GM19395 (cell line): ENCODE measurements around the gene SH2D1B.
"Not testable (repeated sequence)": the region's sequence is repeated elsewhere in the genome, so short reads cannot be mapped to it uniquely, and the experiment has no call there.

Source experiments
- ATAC-seq: cut with Tn5 transposase; IDR thresholded peaks from one replicate; pipeline ENCODE4 v1.9.1; 2021; ENCODE audit warnings: mild to moderate bottlenecking, moderate library complexity; ENCODE audit not compliant: unreplicated experiment

The SH2D1B gene

GRCh38 chr1:162365284-162366020, 46.5 kb downstream of the SH2D1B start:
- no peak for ATAC-seq

GRCh38 chr1:162364498-162364897, 47.4 kb downstream of the SH2D1B start:
- ATAC-seq: no peak

- ATAC-seq: no peak
These were observed 48.1 kb downstream of the SH2D1B start for GRCh38 chr1:162363823-162364222.

- ATAC-seq: peak; percentile 47
These were observed 50.6 kb downstream of the SH2D1B start for GRCh38 chr1:162361349-162361748.

- no peak for ATAC-seq
These were observed 51.1 kb downstream of the SH2D1B start for GRCh38 chr1:162360874-162361260.

GRCh38 chr1:162360237-162360873, 51.6 kb downstream of the SH2D1B start:
- no peak for ATAC-seq

- no peak for ATAC-seq
These were observed 52.3 kb downstream of the SH2D1B start for GRCh38 chr1:162359523-162360236.

GRCh38 chr1:162358928-162359327, 53.0 kb downstream of the SH2D1B start:
- no peak for ATAC-seq

- ATAC-seq: no peak
These were observed 54.2 kb downstream of the SH2D1B start for GRCh38 chr1:162357681-162358266.

GRCh38 chr1:162353702-162354101, 58.2 kb downstream of the SH2D1B start:
- no peak for ATAC-seq

- no peak for ATAC-seq
These were observed 58.9 kb downstream of the SH2D1B start for GRCh38 chr1:162353078-162353477.

GRCh38 chr1:162351874-162352273, 60.1 kb downstream of the SH2D1B start:
- not testable (repeated sequence) for ATAC-seq

GRCh38 chr1:162351246-162351842, 60.6 kb downstream of the SH2D1B start:
- no peak for ATAC-seq

GRCh38 chr1:162349635-162350330, 62.2 kb downstream of the SH2D1B start:
- ATAC-seq: no peak

- ATAC-seq: no peak
These were observed 64.7 kb downstream of the SH2D1B start for GRCh38 chr1:162347281-162347680.
